MCF 10A (cell line): ENCODE data around the gene STMN3. TPM values are rescaled to one million over a fixed set of nuclear protein-coding genes. Genes with fewer than 3 reads are reported as not detected.

ENCODE experiments used
- BruUV-seq: library from RNA; stranded (reverse); fragments of 400-500 nt; replicated peaks from 2 replicates; lab custom pipeline; 2021; lab: Mats Ljungman, UMichigan
- CTCF ChIA-PET: fragments of 300-600 bp; sonication (Branson Sonifier 250); formaldehyde crosslinking; extraction: SDS; loops from one replicate; lab custom pipeline; 2021; ENCODE audit warnings: antibody characterized with exemption, inconsistent platforms; lab: Yijun Ruan, JAX
- POLR2A ChIA-PET: fragments of 300-600, 350-650 bp; sonication (Branson Sonifier 250); formaldehyde crosslinking; extraction: SDS; loops from one replicate; lab custom pipeline; 2020; ENCODE audit warnings: antibody characterized with exemption, inconsistent platforms; lab: Yijun Ruan, JAX
- DNase-seq: peaks from one replicate; pipeline ENCODE4 v3.0.0-alpha.2; 2018; ENCODE audit not compliant: unreplicated experiment
- H3K27ac Mint-ChIP-seq: one replicate; pipeline ENCODE4 v1.8.0; 2022; ENCODE audit warnings: mild to moderate bottlenecking, low read depth, mixed read lengths; ENCODE audit not compliant: unreplicated experiment
- H3K27me3 Mint-ChIP-seq: one replicate; pipeline ENCODE4 v1.8.0; 2022; ENCODE audit warnings: mixed read lengths; ENCODE audit not compliant: insufficient read depth, unreplicated experiment
- H3K36me3 Mint-ChIP-seq: one replicate; pipeline ENCODE4 v1.8.0; 2022; ENCODE audit warnings: mild to moderate bottlenecking, moderate library complexity, mixed read lengths; ENCODE audit not compliant: insufficient read depth, unreplicated experiment
- H3K4me1 Mint-ChIP-seq: one replicate; pipeline ENCODE4 v1.8.0; 2022; ENCODE audit warnings: mixed read lengths; ENCODE audit not compliant: insufficient read depth, unreplicated experiment
- H3K4me3 Mint-ChIP-seq: one replicate; pipeline ENCODE4 v1.8.0; 2022; ENCODE audit warnings: mild to moderate bottlenecking, moderate library complexity, mixed read lengths; ENCODE audit not compliant: unreplicated experiment
- H3K9me3 Mint-ChIP-seq: one replicate; pipeline ENCODE4 v1.8.0; 2022; ENCODE audit warnings: mixed read lengths; ENCODE audit not compliant: unreplicated experiment
- CTCF ChIP-seq: fragments of 200-600 bp; IDR thresholded peaks from one replicate; pipeline ENCODE4 v1.8.0; 2022; ENCODE audit warnings: antibody characterized with exemption, mild to moderate bottlenecking; ENCODE audit not compliant: unreplicated experiment
- intact Hi-C: fragments of 100-400 bp; cut with micrococcal nuclease; formaldehyde crosslinking; loops from 2 replicates; pipeline ENCODE4 v1.14.1; 2022
- total RNA-seq: library from RNA; stranded (reverse); gene quantifications from 2 replicates; pipeline ENCODE4 v1.2.3, GENCODE V29; 2022

STMN3 gene
- total RNA-seq, 1 experiment from 2014 or later = 5.3 TPM

- no peak for TF ChIP-seq CTCF
- Mint-ChIP-seq H3K9me3 (no peaks in the 10 kb centered on the region), H3K4me1 (peaks cover 13% of the 10 kb centered on the region), H3K4me3 (no peak overlapping the region), H3K27me3 (no peaks in the 10 kb centered on the region), H3K36me3 (peaks cover 65% of the 10 kb centered on the region), H3K27ac (no peak overlapping the region)
- CTCF ChIA-PET = no interaction called here
- intact Hi-C loops = no loop called here
- POLR2A ChIA-PET = interaction anchor here (1.7 to 3.0 kb wide), 2 partner anchors 10 to 34 kb away, joined by 6 to 15 read pairs; partner anchors contain the start of gene RTEL1
- no peak for DNase-seq
- no TSS peak for BruUV-seq
Measured at GRCh38 chr20:63692436-63693082, 39.3 kb upstream of the STMN3 start.

DNA sequence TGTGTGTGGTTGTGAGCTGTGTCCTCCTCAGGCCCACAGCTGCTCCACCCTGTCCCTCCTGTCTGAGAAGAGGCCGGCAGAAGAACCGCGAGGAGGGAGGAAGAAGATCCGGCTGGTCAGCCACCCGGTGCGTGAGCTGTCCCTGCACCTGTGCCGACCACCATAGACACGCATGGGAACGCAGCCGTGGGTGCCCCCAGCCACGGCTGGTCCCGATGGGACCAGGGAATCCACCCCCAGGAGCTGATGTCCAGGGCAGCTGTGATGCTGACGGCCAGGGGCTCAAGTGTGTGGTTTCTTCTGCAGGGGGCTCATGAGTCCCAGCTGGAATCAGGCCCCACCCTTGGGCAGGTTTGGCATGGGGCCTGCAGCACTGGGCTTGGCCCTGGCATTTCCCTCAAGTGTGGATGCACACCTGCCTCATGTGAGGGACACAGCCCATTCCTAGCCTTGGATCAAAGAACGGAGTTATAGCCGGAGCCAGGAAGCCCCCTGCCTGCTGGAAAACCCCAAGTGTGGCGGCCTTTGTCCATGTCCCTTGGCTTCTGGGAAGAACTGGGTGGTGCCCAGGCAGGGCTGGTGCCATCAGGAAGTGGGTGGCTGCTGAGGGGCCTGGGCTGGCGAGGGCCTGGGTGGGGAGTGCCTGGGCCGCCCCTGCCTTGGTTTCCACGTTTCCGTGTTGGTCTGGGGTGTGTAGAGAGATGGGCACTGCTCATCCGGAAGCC lies 38.6 kb upstream of the STMN3 start:
- no peaks in the 10 kb centered on the region for H3K9me3 Mint-ChIP-seq
- no peak for TF ChIP-seq CTCF
- CTCF ChIA-PET = interaction anchor here (0.6 kb wide), 1 partner anchor 114 kb away, joined by 3 read pairs; no protein-coding TSS in a partner anchor
- intact Hi-C loops = no loop called here
- no peak for DNase-seq
- H3K27ac Mint-ChIP-seq = no peak overlapping the region
- POLR2A ChIA-PET = interaction anchor here (1.7 to 3.0 kb wide), 2 partner anchors 9 to 33 kb away, joined by 6 to 15 read pairs; partner anchors contain the start of gene RTEL1
- peaks cover 13% of the 10 kb centered on the region for H3K4me1 Mint-ChIP-seq
- H3K4me3 Mint-ChIP-seq = no peak overlapping the region
- BruUV-seq = no TSS peak
- H3K27me3 Mint-ChIP-seq = no peaks in the 10 kb centered on the region
- H3K36me3 Mint-ChIP-seq = peaks cover 58% of the 10 kb centered on the region

DNA sequence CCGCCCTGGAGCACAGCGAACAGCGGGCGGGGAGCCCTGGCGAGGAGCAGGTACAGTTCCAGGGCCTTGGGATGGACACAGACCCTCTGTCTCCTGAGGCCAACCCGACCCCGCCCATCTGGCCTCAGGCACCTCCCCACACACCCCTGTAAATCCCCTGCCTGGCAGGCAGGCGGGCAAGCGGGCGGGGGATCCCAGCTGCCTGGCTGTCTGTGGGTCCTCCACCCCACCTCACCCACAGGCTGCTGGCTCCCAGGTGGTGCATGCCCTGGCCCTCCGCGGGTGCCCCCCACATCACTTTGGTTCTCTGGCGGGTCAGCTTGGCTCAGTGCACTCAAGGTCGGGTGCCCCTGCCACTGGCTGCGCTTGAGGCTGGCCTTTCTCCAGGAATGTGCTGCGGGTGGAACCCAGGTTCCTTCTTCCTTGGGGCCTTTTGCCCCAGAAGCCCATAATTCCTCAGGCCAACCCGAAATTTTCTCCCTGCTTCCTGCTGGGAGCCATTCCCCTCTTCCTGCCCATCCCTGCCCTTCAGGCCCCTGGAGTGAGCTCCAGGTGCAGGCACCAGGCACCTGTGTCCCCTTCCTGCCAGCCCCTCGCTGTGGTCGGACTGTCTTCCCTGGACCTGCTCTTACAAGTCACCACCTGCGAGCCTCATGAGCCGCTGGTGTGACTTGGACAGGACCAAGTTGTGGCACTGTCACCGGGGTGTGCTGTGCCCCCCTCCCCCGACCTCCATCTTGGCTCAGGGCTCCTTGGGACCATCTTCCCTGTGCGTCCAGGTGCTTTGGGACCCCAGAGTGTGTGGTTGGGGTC lies 37.9 kb upstream of the STMN3 start:
- intact Hi-C loops = no loop called here
- no peak for DNase-seq
- no peak for TF ChIP-seq CTCF
- no TSS peak for BruUV-seq
- Mint-ChIP-seq H3K4me1 (peaks cover 9% of the 10 kb centered on the region), H3K9me3 (no peaks in the 10 kb centered on the region), H3K36me3 (peaks cover 50% of the 10 kb centered on the region), H3K27me3 (no peaks in the 10 kb centered on the region), H3K4me3 (no peak overlapping the region), H3K27ac (no peak overlapping the region)
- ChIA-PET CTCF (interaction anchor here (0.6 kb wide), 1 partner anchor 113 kb away, joined by 3 read pairs; no protein-coding TSS in a partner anchor), POLR2A (interaction anchor here (1.7 to 3.0 kb wide), 2 partner anchors 9 to 33 kb away, joined by 6 to 15 read pairs; partner anchors contain the start of gene RTEL1)
